ENCODE measurements around the gene UBE2O.

Gene UBE2O

GRCh38 chr17:76491271-76492122 lies 38.5 kb upstream of the UBE2O start:
- TF ChIP-seq ARNTL (CRISPR knock-in tag; IDR thresholded peaks at IDR 0.05; ENCODE audit: borderline replicate concordance, low read depth) (no peak), PATZ1 (CRISPR knock-in tag; IDR thresholded peaks at IDR 0.05; ENCODE audit: borderline replicate concordance) (no peak), ZNF8 (CRISPR knock-in tag; IDR thresholded peaks at IDR 0.05) (no peak), CSDC2 (CRISPR knock-in tag; IDR thresholded peaks at IDR 0.05) (no peak), TOX (CRISPR knock-in tag; IDR thresholded peaks at IDR 0.05; ENCODE audit: borderline replicate concordance) (no peak), POU6F1 (CRISPR knock-in tag; IDR thresholded peaks at IDR 0.05; ENCODE audit: borderline replicate concordance, low read depth) (no peak), TCF4 (CRISPR knock-in tag; IDR thresholded peaks at IDR 0.05; ENCODE audit: borderline replicate concordance) (no peak), ZFP3 (CRISPR knock-in tag; IDR thresholded peaks at IDR 0.05) (no peak), ZFP30 (CRISPR knock-in tag; IDR thresholded peaks at IDR 0.05) (no peak), CSRNP3 (CRISPR knock-in tag; IDR thresholded peaks at IDR 0.05) (no peak), TSHZ2 (CRISPR knock-in tag; IDR thresholded peaks at IDR 0.05) (no peak), RARB (CRISPR knock-in tag; IDR thresholded peaks at IDR 0.05) (no peak), ZC3H10 (CRISPR knock-in tag; IDR thresholded peaks at IDR 0.05) (no peak)
- ATAC-seq = no peak

- no peak for ATAC-seq
- TF ChIP-seq ZNF70 (CRISPR knock-in tag; IDR thresholded peaks at IDR 0.05) (no peak), SNAI2 (CRISPR knock-in tag; IDR thresholded peaks at IDR 0.05) (no peak), PATZ1 (CRISPR knock-in tag; IDR thresholded peaks at IDR 0.05; ENCODE audit: borderline replicate concordance) (no peak), TOX (CRISPR knock-in tag; IDR thresholded peaks at IDR 0.05; ENCODE audit: borderline replicate concordance) (no peak), ISL1 (CRISPR knock-in tag; IDR thresholded peaks at IDR 0.05) (no peak), PPARA (CRISPR knock-in tag; IDR thresholded peaks at IDR 0.05; ENCODE audit: borderline replicate concordance) (no peak), ZNF8 (CRISPR knock-in tag; IDR thresholded peaks at IDR 0.05) (no peak), OSR1 (CRISPR knock-in tag; IDR thresholded peaks at IDR 0.05) (no peak), CREB5 (CRISPR knock-in tag; IDR thresholded peaks at IDR 0.05; ENCODE audit: low read depth) (no peak), TSHZ2 (CRISPR knock-in tag; IDR thresholded peaks at IDR 0.05) (no peak), CSDC2 (CRISPR knock-in tag; IDR thresholded peaks at IDR 0.05) (no peak), GLIS3 (CRISPR knock-in tag; IDR thresholded peaks at IDR 0.05) (no peak), ZFP30 (CRISPR knock-in tag; IDR thresholded peaks at IDR 0.05) (no peak), BACH2 (CRISPR knock-in tag; IDR thresholded peaks at IDR 0.05; ENCODE audit: borderline replicate concordance) (no peak), CSRNP3 (CRISPR knock-in tag; IDR thresholded peaks at IDR 0.05) (no peak), ZFP3 (CRISPR knock-in tag; IDR thresholded peaks at IDR 0.05) (no peak), ZC3H10 (CRISPR knock-in tag; IDR thresholded peaks at IDR 0.05) (no peak), ARNTL (CRISPR knock-in tag; IDR thresholded peaks at IDR 0.05; ENCODE audit: borderline replicate concordance, low read depth) (no peak), TCF4 (CRISPR knock-in tag; IDR thresholded peaks at IDR 0.05; ENCODE audit: borderline replicate concordance) (no peak)
Measured at GRCh38 chr17:76490112-76490710, 37.3 kb upstream of the UBE2O start.
